ENCODE measurements around the gene CFAP206. TPM values are rescaled to one million over a fixed set of nuclear protein-coding genes. Genes with fewer than 3 reads are reported as not detected.
A peak's percentile ranks its signal among the peaks of the same experiment; 100 is the strongest.

Gene CFAP206
- polyA plus RNA-seq, 1 donor from 2014 or later = 6.6 TPM

GRCh38 chr6:87397656-87398055 lies 10.1 kb upstream of the CFAP206 start:
- no peak overlapping the region for H2AFZ ChIP-seq (ENCODE audit: low read depth, low read length)
- no peak overlapping the region for H3K9ac ChIP-seq (ENCODE audit: low read length)
- H4K20me1 ChIP-seq (ENCODE audit: insufficient read depth) = no peaks in the 10 kb centered on the region
- TF ChIP-seq EZH2 (IDR thresholded peaks at IDR 0.05; ENCODE audit: borderline replicate concordance, insufficient read depth, low read length, poor library complexity, severe bottlenecking) (no peak), SMC3 (conservative IDR thresholded peaks at IDR 0.05; ENCODE audit: poor library complexity) (no peak), RAD21 (conservative IDR thresholded peaks at IDR 0.05) (no peak), CTCF (IDR thresholded peaks at IDR 0.05; ENCODE audit: poor library complexity, severe bottlenecking) (no peak)
- no peaks in the 10 kb centered on the region for H3K9me2 ChIP-seq (ENCODE audit: insufficient read depth, low read length)
- no peaks in the 10 kb centered on the region for H3K9me3 ChIP-seq (ENCODE audit: low read length)
- no peaks in the 10 kb centered on the region for H3F3A ChIP-seq (ENCODE audit: insufficient read depth, low read length, poor library complexity, severe bottlenecking)
- no peaks in the 10 kb centered on the region for H3K36me3 ChIP-seq (ENCODE audit: insufficient read depth, low read length)
- H3K27me3 ChIP-seq (ENCODE audit: insufficient read depth, low read depth, low read length) = no peaks in the 10 kb centered on the region
- peak overlapping the region; percentile 29 for H3K4me3 ChIP-seq (ENCODE audit: low read length)
- H3K79me2 ChIP-seq (replicated peaks; ENCODE audit: insufficient read depth, low read length) = no peaks in the 10 kb centered on the region
- peak overlapping the region; percentile 46 for H3K27ac ChIP-seq (ENCODE audit: low read length)
- H3K4me2 ChIP-seq (ENCODE audit: low read length) = peak overlapping the region; percentile 52

- Histone ChIP-seq H3K79me2 (replicated peaks; ENCODE audit: insufficient read depth, low read length) (no peaks in the 10 kb centered on the region), H3K9me3 (ENCODE audit: low read length) (no peaks in the 10 kb centered on the region), H3F3A (ENCODE audit: insufficient read depth, low read length, poor library complexity, severe bottlenecking) (no peaks in the 10 kb centered on the region), H4K20me1 (ENCODE audit: insufficient read depth) (no peaks in the 10 kb centered on the region), H3K9me2 (ENCODE audit: insufficient read depth, low read length) (no peaks in the 10 kb centered on the region), H3K4me3 (ENCODE audit: low read length) (no peak overlapping the region), H3K27ac (ENCODE audit: low read length) (no peak overlapping the region), H2AFZ (ENCODE audit: low read depth, low read length) (no peak overlapping the region), H3K27me3 (ENCODE audit: insufficient read depth, low read depth, low read length) (no peaks in the 10 kb centered on the region), H3K9ac (ENCODE audit: low read length) (no peak overlapping the region), H3K36me3 (ENCODE audit: insufficient read depth, low read length) (no peaks in the 10 kb centered on the region), H3K4me2 (ENCODE audit: low read length) (no peak overlapping the region)
- TF ChIP-seq RAD21 (conservative IDR thresholded peaks at IDR 0.05) = no peak
- TF ChIP-seq CTCF (IDR thresholded peaks at IDR 0.05; ENCODE audit: poor library complexity, severe bottlenecking) = no peak
- no peak for TF ChIP-seq MXI1 (conservative IDR thresholded peaks at IDR 0.05; ENCODE audit: poor library complexity, severe bottlenecking)
- TF ChIP-seq SMC3 (conservative IDR thresholded peaks at IDR 0.05; ENCODE audit: poor library complexity) = no peak
- no peak for TF ChIP-seq TAF1 (IDR thresholded peaks at IDR 0.05; ENCODE audit: low read depth)
- TF ChIP-seq EZH2 (IDR thresholded peaks at IDR 0.05; ENCODE audit: borderline replicate concordance, insufficient read depth, low read length, poor library complexity, severe bottlenecking) = no peak
- no peak for TF ChIP-seq REST (IDR thresholded peaks at IDR 0.05; ENCODE audit: borderline replicate concordance)
- TF ChIP-seq EP300 (conservative IDR thresholded peaks at IDR 0.05; ENCODE audit: poor library complexity, severe bottlenecking) = no peak
- no peak for TF ChIP-seq POLR2AphosphoS5 (IDR thresholded peaks at IDR 0.05)
Observed at GRCh38 chr6:87401832-87402231, 5.9 kb upstream of the CFAP206 start.

All from neural cell (in vitro differentiated cells).